ENCODE measurements around the gene ERF. TPM values are rescaled to one million over a fixed set of nuclear protein-coding genes. Genes with fewer than 3 reads are reported as not detected.

The ERF gene
- total and polyA plus RNA-seq, 2 donors (not counting 1 experiment from before 2014, with no cell fraction given): 48.6 to 51.5 TPM

DNA sequence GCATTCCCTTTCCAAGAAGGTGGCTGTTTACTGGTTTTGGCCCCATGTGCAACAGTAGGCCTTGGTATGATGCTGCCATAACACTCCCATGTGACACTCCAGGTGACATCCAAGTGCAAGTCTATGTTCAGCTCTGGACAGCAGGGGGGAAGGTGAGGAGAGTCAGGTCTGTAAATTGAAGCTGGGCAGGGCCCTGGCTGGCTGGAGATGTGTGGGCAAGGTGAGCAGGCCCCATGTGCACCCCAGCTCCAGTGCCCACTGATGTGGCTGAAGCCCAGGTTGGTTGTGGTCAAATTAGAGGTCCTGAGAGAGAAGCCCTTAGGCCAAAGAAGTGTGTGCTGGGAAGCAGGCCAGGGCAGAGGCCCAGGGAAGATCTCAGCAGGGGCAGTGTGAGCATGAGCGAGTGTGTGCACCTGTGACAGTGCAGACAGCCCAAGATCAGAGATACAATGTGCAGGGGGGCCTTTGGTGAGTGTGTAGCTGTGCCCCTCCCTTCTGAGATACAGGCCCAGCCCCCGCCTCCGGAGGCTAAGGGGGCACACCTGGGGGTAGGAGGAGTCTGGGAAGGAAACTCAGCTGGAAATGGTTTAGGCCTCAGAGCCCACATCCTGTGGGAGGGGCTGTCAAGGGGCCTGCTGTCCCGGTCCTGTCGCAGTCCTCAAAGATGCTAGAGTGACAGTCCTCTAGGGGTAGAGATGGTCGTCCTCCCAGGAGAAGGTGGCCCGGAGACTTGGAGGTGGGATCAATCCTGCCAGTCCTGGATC, 56.1 kb downstream of the ERF start:
- DNase-seq (peak; percentile 81), ATAC-seq (ENCODE audit: low read depth) (peak; percentile 49)
- Mint-ChIP-seq H3K4me1 (peaks cover 80% of the 10 kb centered on the region), H3K9me3 (ENCODE audit: insufficient read depth) (no peaks in the 10 kb centered on the region), H3K27me3 (no peaks in the 10 kb centered on the region), H3K27ac (peak overlapping the region; percentile 92), H3K4me3 (peak overlapping the region; percentile 77)
- Histone ChIP-seq H4K20me1 (ENCODE audit: control insufficient read depth, insufficient read depth, low read length, poor library complexity, severe bottlenecking) (peaks cover 25% of the 10 kb centered on the region), H3K27ac (ENCODE audit: low read length in 2 of 2) (peak overlapping the region; percentile 91 to 94), H2AFZ (ENCODE audit: insufficient read depth, low read depth, low read length, poor library complexity, severe bottlenecking) (peak overlapping the region; percentile 17), H3K9me3 (ENCODE audit: control extremely low read depth in 1 of 3, control insufficient read depth in 2 of 3, insufficient read depth in 1 of 3, low read length in 2 of 3) (peaks cover 0 to 6% (median 0%) of the 10 kb centered on the region in 3 donors), H3K36me3 (replicated peaks in 1 of 2; ENCODE audit: control extremely low read depth in 1 of 2, control insufficient read depth in 1 of 2, extremely low read depth in 1 of 2, insufficient read depth in 2 of 2, low read length in 1 of 2) (peaks cover 0 to 42% of the 10 kb centered on the region in 2 experiments), H3K79me2 (ENCODE audit: control insufficient read depth, insufficient read depth, low read length) (peaks cover 32% of the 10 kb centered on the region), H3K4me2 (replicated peaks; ENCODE audit: low read depth, low read length, poor library complexity, severe bottlenecking) (peak overlapping the region; percentile 87), H3K4me3 (ENCODE audit: control extremely low read depth in 1 of 5, extremely low read depth in 1 of 5, insufficient read depth in 1 of 5, low read depth in 2 of 5, low read length in 4 of 5) (peak overlapping the region; percentile 27 to 54 (median 44)), H3K9ac (ENCODE audit: low read length) (peak overlapping the region; percentile 57), H3K27me3 (replicated peaks in 1 of 4; ENCODE audit: control extremely low read depth in 1 of 4, control insufficient read depth in 3 of 4, insufficient read depth in 4 of 4, low read length in 3 of 4) (no peaks in the 10 kb centered on the region), H3K4me1 (ENCODE audit: control insufficient read depth in 2 of 2, insufficient read depth in 2 of 2, low read length in 2 of 2) (peaks cover 66 to 79% of the 10 kb centered on the region in 2 donors)
- intact Hi-C loops (cut with micrococcal nuclease): loop anchor here (2.0 kb wide), 2 partner anchors 14 to 66 kb away; partner anchors contain the start of gene POU2F2
- ChIA-PET CTCF (interaction anchor here (0.5 to 4.2 kb wide), 14 partner anchors 11 to 102 kb away, joined by 3 to 25 read pairs (median 4); partner anchors contain the start of genes DEDD2, GSK3A and POU2F2), POLR2A (interaction anchor here (0.5 to 1.5 kb wide), 7 partner anchors 18 to 103 kb away, joined by 3 to 5 read pairs (median 4); partner anchors contain the start of genes DEDD2, PAFAH1B3 and PRR19)
- 0% methylated on average over 5 of the region's 7 CpGs for WGBS (ENCODE audit: insufficient coverage)
- no peak for TF ChIP-seq EZH2 (IDR thresholded peaks at IDR 0.05; ENCODE audit: borderline replicate concordance, insufficient read depth, low read depth, low read length, poor library complexity, severe bottlenecking)
- TF ChIP-seq, protein P1, sequence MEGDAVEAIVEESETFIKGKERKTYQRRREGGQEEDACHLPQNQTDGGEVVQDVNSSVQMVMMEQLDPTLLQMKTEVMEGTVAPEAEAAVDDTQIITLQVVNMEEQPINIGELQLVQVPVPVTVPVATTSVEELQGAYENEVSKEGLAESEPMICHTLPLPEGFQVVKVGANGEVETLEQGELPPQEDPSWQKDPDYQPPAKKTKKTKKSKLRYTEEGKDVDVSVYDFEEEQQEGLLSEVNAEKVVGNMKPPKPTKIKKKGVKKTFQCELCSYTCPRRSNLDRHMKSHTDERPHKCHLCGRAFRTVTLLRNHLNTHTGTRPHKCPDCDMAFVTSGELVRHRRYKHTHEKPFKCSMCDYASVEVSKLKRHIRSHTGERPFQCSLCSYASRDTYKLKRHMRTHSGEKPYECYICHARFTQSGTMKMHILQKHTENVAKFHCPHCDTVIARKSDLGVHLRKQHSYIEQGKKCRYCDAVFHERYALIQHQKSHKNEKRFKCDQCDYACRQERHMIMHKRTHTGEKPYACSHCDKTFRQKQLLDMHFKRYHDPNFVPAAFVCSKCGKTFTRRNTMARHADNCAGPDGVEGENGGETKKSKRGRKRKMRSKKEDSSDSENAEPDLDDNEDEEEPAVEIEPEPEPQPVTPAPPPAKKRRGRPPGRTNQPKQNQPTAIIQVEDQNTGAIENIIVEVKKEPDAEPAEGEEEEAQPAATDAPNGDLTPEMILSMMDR (IDR thresholded peaks at IDR 0.05): no peak

Other genes starting within 250 kb of the ERF start
- gene GRIK5, start 184.9 kb downstream of the ERF start, total RNA-seq: 0.27 TPM in 1 of 2 replicates, not detected in the other
- gene GRIK5, start 184.9 kb downstream of the ERF start, polyA plus RNA-seq: 0.09 and 0.33 TPM in 2 replicates
- 27.4 and 28.4 TPM in 2 replicates for gene ZNF574, start 179.0 kb downstream of the ERF start, total RNA-seq
- 21.0 and 29.1 TPM in 2 replicates for gene ZNF574, start 179.0 kb downstream of the ERF start, polyA plus RNA-seq
- 145 and 152 TPM in 2 replicates for gene POU2F2, start 122.7 kb downstream of the ERF start, total RNA-seq
- 125 and 170 TPM in 2 replicates for gene POU2F2, start 122.7 kb downstream of the ERF start, polyA plus RNA-seq
- gene DEDD2, start 37.5 kb downstream of the ERF start, total RNA-seq: 52.8 and 59.5 TPM in 2 replicates
- gene DEDD2, start 37.5 kb downstream of the ERF start, polyA plus RNA-seq: 74.2 and 90.6 TPM in 2 replicates
- gene ZNF526, start 34.8 kb downstream of the ERF start, total RNA-seq: 19.0 and 21.3 TPM in 2 replicates
- gene ZNF526, start 34.8 kb downstream of the ERF start, polyA plus RNA-seq: 2.9 and 4.9 TPM in 2 replicates
- 36.8 and 42.0 TPM in 2 replicates for gene GSK3A, start 12.5 kb downstream of the ERF start, total RNA-seq
- gene GSK3A, start 12.5 kb downstream of the ERF start, polyA plus RNA-seq: 26.2 and 38.5 TPM in 2 replicates
- gene CIC, start 14.1 kb upstream of the ERF start, total RNA-seq: 119 and 123 TPM in 2 replicates
- 75.7 and 77.8 TPM in 2 replicates for gene CIC, start 14.1 kb upstream of the ERF start, polyA plus RNA-seq
- 0.41 and 0.54 TPM in 2 replicates for gene PRR19, start 47.0 kb upstream of the ERF start, total RNA-seq
- gene PRR19, start 47.0 kb upstream of the ERF start, polyA plus RNA-seq: 0.26 and 0.39 TPM in 2 replicates
- gene PAFAH1B3, start 47.5 kb upstream of the ERF start, total RNA-seq: 13.6 and 15.9 TPM in 2 replicates
- gene PAFAH1B3, start 47.5 kb upstream of the ERF start, polyA plus RNA-seq: 20.8 and 29.2 TPM in 2 replicates
- not detected in 2 replicates for gene TMEM145, start 58.2 kb upstream of the ERF start, total RNA-seq
- not detected in 2 replicates for gene TMEM145, start 58.2 kb upstream of the ERF start, polyA plus RNA-seq
- gene MEGF8, start 70.5 kb upstream of the ERF start, total RNA-seq: 26.5 and 26.6 TPM in 2 replicates
- 8.2 and 8.8 TPM in 2 replicates for gene MEGF8, start 70.5 kb upstream of the ERF start, polyA plus RNA-seq
- gene CNFN, start 135.2 kb upstream of the ERF start, total RNA-seq: 4.0 and 4.1 TPM in 2 replicates
- 10.1 and 23.2 TPM in 2 replicates for gene CNFN, start 135.2 kb upstream of the ERF start, polyA plus RNA-seq
- gene LIPE, start 172.3 kb upstream of the ERF start, total RNA-seq: 46.2 and 46.9 TPM in 2 replicates
- 46.8 and 49.4 TPM in 2 replicates for gene LIPE, start 172.3 kb upstream of the ERF start, polyA plus RNA-seq
- not detected in 2 replicates for gene CXCL17, start 187.8 kb upstream of the ERF start, total RNA-seq
- not detected in 2 replicates for gene CXCL17, start 187.8 kb upstream of the ERF start, polyA plus RNA-seq

Measured in B cell (primary cell).